ENCODE data around the gene GLOD4. TPM values are rescaled to one million over a fixed set of nuclear protein-coding genes. Genes with fewer than 3 reads are reported as not detected.

Gene GLOD4
- polyA plus RNA-seq, 1 donor from 2014 or later, result 235 TPM

DNA sequence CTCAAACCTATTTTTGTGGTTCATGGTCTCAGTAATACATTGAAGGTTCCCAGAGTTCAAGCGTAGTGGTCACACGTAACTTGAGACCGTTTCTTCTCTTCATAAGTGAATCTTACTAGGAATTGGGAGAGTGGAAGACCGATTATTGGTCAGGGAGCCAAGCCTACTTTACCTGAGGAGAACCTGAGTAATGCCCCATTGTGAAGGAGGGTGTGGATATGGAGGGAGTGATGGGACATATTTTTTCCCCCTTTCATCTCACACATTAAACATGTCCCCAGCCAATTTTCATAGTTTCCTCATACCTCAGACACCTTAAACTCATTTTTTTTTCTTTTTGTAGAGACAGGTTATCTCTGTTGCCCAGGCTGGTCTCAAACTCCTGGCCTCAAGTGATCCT lies 38.9 kb downstream of the GLOD4 start:
- H3F3A ChIP-seq (ENCODE audit: insufficient read depth, low read length, poor library complexity, severe bottlenecking), result no peaks in the 10 kb centered on the region
- no peaks in the 10 kb centered on the region for H3K36me3 ChIP-seq (ENCODE audit: insufficient read depth, low read length)
- H3K9me3 ChIP-seq (ENCODE audit: low read length), result no peaks in the 10 kb centered on the region
- no peaks in the 10 kb centered on the region for H3K27me3 ChIP-seq (ENCODE audit: insufficient read depth, low read depth, low read length)
- H3K9me2 ChIP-seq (ENCODE audit: insufficient read depth, low read length), result no peaks in the 10 kb centered on the region
- H4K20me1 ChIP-seq (ENCODE audit: insufficient read depth), result no peaks in the 10 kb centered on the region
- no peak for TF ChIP-seq EP300 (conservative IDR thresholded peaks at IDR 0.05; ENCODE audit: poor library complexity, severe bottlenecking)
- TF ChIP-seq, protein P1, sequence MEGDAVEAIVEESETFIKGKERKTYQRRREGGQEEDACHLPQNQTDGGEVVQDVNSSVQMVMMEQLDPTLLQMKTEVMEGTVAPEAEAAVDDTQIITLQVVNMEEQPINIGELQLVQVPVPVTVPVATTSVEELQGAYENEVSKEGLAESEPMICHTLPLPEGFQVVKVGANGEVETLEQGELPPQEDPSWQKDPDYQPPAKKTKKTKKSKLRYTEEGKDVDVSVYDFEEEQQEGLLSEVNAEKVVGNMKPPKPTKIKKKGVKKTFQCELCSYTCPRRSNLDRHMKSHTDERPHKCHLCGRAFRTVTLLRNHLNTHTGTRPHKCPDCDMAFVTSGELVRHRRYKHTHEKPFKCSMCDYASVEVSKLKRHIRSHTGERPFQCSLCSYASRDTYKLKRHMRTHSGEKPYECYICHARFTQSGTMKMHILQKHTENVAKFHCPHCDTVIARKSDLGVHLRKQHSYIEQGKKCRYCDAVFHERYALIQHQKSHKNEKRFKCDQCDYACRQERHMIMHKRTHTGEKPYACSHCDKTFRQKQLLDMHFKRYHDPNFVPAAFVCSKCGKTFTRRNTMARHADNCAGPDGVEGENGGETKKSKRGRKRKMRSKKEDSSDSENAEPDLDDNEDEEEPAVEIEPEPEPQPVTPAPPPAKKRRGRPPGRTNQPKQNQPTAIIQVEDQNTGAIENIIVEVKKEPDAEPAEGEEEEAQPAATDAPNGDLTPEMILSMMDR (IDR thresholded peaks at IDR 0.05; ENCODE audit: poor library complexity, severe bottlenecking), result no peak
- no peak for TF ChIP-seq POLR2AphosphoS5 (IDR thresholded peaks at IDR 0.05)
- no peak for TF ChIP-seq TAF1 (IDR thresholded peaks at IDR 0.05; ENCODE audit: low read depth)
- TF ChIP-seq MXI1 (conservative IDR thresholded peaks at IDR 0.05; ENCODE audit: poor library complexity, severe bottlenecking), result no peak
- TF ChIP-seq SMC3 (conservative IDR thresholded peaks at IDR 0.05; ENCODE audit: poor library complexity), result no peak
- no peak for TF ChIP-seq RAD21 (conservative IDR thresholded peaks at IDR 0.05)
- TF ChIP-seq, protein P2, sequence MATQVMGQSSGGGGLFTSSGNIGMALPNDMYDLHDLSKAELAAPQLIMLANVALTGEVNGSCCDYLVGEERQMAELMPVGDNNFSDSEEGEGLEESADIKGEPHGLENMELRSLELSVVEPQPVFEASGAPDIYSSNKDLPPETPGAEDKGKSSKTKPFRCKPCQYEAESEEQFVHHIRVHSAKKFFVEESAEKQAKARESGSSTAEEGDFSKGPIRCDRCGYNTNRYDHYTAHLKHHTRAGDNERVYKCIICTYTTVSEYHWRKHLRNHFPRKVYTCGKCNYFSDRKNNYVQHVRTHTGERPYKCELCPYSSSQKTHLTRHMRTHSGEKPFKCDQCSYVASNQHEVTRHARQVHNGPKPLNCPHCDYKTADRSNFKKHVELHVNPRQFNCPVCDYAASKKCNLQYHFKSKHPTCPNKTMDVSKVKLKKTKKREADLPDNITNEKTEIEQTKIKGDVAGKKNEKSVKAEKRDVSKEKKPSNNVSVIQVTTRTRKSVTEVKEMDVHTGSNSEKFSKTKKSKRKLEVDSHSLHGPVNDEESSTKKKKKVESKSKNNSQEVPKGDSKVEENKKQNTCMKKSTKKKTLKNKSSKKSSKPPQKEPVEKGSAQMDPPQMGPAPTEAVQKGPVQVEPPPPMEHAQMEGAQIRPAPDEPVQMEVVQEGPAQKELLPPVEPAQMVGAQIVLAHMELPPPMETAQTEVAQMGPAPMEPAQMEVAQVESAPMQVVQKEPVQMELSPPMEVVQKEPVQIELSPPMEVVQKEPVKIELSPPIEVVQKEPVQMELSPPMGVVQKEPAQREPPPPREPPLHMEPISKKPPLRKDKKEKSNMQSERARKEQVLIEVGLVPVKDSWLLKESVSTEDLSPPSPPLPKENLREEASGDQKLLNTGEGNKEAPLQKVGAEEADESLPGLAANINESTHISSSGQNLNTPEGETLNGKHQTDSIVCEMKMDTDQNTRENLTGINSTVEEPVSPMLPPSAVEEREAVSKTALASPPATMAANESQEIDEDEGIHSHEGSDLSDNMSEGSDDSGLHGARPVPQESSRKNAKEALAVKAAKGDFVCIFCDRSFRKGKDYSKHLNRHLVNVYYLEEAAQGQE (IDR thresholded peaks at IDR 0.05; ENCODE audit: borderline replicate concordance), result no peak
- TF ChIP-seq EZH2 (IDR thresholded peaks at IDR 0.05; ENCODE audit: borderline replicate concordance, insufficient read depth, low read length, poor library complexity, severe bottlenecking), result no peak
- H3K4me3 ChIP-seq (ENCODE audit: low read length), result no peak overlapping the region
- H3K9ac ChIP-seq (ENCODE audit: low read length), result no peak overlapping the region
- no peak overlapping the region for H3K27ac ChIP-seq (ENCODE audit: low read length)
- H3K4me2 ChIP-seq (ENCODE audit: low read length), result no peak overlapping the region
- H3K79me2 ChIP-seq (replicated peaks; ENCODE audit: insufficient read depth, low read length), result no peaks in the 10 kb centered on the region
- no peak overlapping the region for H2AFZ ChIP-seq (ENCODE audit: low read depth, low read length)

DNA sequence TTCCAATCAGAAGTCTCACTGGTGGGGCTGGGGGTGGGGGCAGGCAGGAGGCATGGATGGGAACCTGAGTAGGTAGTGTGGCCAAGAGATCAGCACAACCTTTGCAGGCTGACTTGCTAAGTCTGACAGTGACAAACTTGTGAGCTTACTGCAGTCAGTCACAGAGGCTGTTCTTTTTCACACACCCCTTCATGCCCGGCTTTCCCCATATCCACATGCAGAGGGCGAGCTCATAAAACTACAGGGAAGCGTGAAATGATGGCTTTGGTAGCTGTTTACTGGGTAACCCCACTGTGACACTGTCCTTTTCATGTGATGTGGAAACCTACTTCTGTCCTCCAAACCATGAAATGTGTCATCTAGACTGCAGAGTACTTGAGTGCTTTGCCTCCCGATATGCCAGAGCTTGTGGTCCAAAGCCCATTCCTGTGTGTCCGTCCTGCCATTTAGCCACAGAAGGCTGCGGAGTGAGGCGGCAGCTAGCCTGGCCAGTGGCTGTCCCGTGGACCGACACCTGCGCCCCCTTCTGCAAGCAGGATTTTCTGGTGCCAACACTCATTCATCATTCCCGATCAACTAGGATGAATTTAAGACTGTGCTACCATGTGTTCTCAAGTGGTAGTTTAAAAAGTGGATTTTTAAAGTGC lies 39.8 kb downstream of the GLOD4 start:
- Histone ChIP-seq H3K9me2 (ENCODE audit: insufficient read depth, low read length) (no peaks in the 10 kb centered on the region), H3K4me2 (ENCODE audit: low read length) (no peak overlapping the region), H3K27ac (ENCODE audit: low read length) (no peak overlapping the region), H3K4me3 (ENCODE audit: low read length) (no peak overlapping the region), H3K9ac (ENCODE audit: low read length) (no peak overlapping the region), H3K9me3 (ENCODE audit: low read length) (no peaks in the 10 kb centered on the region), H3K36me3 (ENCODE audit: insufficient read depth, low read length) (no peaks in the 10 kb centered on the region), H2AFZ (ENCODE audit: low read depth, low read length) (no peak overlapping the region), H4K20me1 (ENCODE audit: insufficient read depth) (no peaks in the 10 kb centered on the region), H3K79me2 (replicated peaks; ENCODE audit: insufficient read depth, low read length) (peaks cover under 1% of the 10 kb centered on the region), H3K27me3 (ENCODE audit: insufficient read depth, low read depth, low read length) (no peaks in the 10 kb centered on the region), H3F3A (ENCODE audit: insufficient read depth, low read length, poor library complexity, severe bottlenecking) (no peaks in the 10 kb centered on the region)
- TF ChIP-seq, protein P1 (IDR thresholded peaks at IDR 0.05; ENCODE audit: poor library complexity, severe bottlenecking), result no peak
- TF ChIP-seq, protein P2 (IDR thresholded peaks at IDR 0.05; ENCODE audit: borderline replicate concordance), result no peak
- TF ChIP-seq EZH2 (IDR thresholded peaks at IDR 0.05; ENCODE audit: borderline replicate concordance, insufficient read depth, low read length, poor library complexity, severe bottlenecking), result no peak
- TF ChIP-seq TAF1 (IDR thresholded peaks at IDR 0.05; ENCODE audit: low read depth), result no peak
- TF ChIP-seq RAD21 (conservative IDR thresholded peaks at IDR 0.05), result no peak
- TF ChIP-seq POLR2AphosphoS5 (IDR thresholded peaks at IDR 0.05), result no peak
- no peak for TF ChIP-seq SMC3 (conservative IDR thresholded peaks at IDR 0.05; ENCODE audit: poor library complexity)
- no peak for TF ChIP-seq EP300 (conservative IDR thresholded peaks at IDR 0.05; ENCODE audit: poor library complexity, severe bottlenecking)
- no peak for TF ChIP-seq MXI1 (conservative IDR thresholded peaks at IDR 0.05; ENCODE audit: poor library complexity, severe bottlenecking)
